Hematopoietic multipotent progenitor cell treated with erythropoietin and hydrocortisone succinate and interleukin-3 and kit ligand, for 6 days (in vitro differentiated cells): ENCODE results near the gene TCP11L1.
"Not testable (repeated sequence)": the region's sequence is repeated elsewhere in the genome, so short reads cannot be mapped to it uniquely, and the experiment has no call there.

Source experiments
- DNase-seq: peaks from one replicate; pipeline ENCODE4 v3.0.0-alpha.2; 2015

Gene TCP11L1

DNA sequence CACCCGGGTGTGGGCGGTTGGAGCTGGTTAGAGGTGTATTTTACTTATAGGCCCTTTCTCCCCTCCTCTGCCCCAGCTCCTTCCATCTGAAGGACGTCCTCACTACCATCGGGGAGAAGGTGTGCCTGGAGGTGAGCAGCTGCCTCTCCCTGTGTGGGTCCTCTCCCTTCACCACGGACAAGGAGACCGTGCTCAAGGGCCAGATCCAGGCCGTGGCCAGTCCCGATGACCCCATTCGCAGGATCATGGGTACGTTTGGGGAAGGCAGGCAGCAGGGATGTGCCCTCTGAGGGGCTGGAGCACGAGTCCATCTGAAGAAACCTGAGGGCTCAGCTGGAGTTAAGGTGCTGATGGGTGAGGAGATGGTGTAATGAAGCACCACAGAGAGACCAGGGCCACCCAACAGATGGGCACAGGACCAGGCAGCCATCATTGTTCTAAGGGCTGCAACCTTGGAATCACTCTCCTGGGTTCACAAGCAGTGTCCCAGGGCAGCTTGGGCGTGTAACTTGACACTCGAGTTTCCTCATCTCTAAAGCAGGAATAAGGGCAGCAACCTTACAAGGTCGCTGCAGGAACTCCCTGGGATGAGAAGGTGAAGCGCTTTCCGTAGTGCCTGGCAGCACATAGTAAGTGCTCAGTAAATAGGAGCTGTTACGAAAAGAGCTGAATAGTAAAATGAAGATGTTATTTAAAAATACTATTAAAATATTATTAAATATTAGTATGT lies 29.4 kb downstream of the TCP11L1 start:
- no peak for DNase-seq

DNA sequence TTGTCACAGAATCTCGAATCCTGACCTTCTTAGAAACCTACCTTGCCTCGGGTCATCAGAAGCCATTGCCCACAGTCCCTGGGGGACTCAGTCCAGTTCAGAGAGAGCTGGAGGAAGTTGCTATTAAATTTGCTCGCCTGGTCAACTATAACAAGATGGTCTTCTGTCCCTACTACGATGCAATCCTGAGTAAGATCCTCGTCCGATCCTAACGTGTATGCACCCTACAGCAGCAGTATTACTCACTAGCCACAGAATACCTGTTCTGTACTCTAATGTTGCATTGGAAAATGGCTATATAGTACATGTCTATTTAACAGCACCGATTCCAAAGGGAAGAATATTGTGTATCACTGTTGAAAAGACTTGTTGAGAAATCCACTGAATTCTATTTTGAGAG lies 33.1 kb downstream of the TCP11L1 start:
- DNase-seq: no peak

DNA sequence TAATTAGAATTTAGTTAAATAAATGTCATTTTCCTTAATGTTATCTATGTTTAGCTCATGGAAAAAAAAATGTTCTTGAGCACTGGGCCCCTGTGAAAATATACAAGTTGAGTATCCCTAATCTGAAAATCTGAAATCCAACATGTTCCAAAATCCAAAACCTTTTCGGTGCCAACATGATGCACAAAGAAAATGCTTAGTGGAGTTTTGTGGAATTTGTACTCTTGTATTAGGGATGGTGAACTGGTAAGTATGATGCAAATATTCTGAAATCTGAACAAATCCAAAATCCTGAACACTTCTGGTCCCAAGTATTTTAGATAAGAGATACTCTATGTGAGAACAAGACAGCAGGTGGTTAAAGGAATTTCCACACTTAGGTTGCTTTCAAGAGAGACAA lies 44.5 kb downstream of the TCP11L1 start:
- no peak for DNase-seq

DNA sequence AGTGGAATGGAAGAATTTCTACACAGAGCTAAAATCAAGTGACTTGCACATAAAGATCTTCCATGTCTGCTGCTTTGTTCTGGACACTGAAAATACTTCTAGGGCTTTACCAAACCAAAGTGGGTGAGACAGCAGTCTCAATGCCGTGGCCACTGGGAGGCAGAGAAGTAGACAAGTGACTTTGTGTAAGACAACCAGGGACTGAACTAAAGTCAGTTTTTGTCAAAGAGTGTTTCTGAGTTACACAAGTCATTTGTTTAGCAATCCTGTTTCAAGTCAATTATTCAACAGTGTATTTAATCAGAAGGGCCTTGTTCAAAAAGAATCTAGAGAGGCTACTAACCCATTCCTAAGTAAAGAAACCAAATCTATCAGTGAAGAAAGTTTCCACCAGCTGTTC lies 46.6 kb downstream of the TCP11L1 start:
- no peak for DNase-seq

DNA sequence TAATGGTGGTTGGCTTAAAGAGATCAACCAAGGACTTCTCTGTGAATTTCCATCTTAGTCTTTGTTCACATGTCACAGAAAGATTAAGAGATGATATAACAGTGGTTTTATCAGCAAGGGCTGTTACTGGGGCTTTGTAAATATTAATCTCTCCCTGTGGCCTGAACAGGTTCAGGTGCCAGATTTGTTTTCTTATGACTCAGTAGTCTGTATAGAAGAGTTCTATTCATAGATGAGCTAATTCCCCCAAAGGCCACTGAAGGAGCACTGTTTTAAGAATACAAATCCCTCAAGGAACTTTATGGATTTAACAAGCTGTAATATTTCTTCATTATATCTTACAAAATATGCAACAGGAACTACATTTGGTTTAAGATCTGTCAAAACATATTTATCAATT lies 50.4 kb downstream of the TCP11L1 start:
- DNase-seq: no peak

DNA sequence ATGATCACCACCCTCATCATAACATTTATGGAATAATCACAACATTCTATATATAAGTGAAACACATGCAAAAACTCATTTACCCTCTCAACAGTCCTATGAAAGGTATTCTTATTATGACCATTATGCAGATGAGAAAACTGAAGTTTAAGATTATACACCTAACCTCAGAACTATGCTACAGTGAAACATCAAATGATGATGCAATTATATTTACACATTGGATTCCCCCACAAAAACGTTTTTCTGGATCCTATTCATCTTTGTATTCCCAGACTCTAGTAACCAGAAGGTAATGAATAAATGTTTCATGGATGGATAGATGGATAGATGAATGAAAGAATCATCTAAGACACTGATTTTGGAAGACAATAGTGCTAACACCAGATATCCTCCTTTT lies 54.8 kb downstream of the TCP11L1 start:
- no peak for DNase-seq

DNA sequence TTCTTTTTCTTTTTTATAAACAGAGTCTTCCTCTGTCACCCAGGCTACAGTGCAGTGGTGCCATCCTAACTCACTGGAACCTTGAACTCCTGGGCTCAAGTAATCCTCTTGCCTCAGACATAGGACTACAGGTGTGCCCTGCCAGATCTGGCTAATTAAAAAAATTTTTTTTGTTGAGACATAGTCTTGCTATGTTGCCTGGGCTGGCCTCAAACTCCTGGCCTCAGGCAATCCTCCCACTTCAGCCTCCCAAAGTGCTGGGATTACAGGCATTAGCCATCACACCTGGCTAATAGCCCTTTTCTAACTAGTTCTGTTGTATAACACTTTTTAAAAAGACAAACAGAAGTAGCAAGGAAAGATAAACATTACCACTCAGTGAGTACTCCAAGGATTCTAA lies 64.5 kb downstream of the TCP11L1 start:
- no peak for DNase-seq

DNA sequence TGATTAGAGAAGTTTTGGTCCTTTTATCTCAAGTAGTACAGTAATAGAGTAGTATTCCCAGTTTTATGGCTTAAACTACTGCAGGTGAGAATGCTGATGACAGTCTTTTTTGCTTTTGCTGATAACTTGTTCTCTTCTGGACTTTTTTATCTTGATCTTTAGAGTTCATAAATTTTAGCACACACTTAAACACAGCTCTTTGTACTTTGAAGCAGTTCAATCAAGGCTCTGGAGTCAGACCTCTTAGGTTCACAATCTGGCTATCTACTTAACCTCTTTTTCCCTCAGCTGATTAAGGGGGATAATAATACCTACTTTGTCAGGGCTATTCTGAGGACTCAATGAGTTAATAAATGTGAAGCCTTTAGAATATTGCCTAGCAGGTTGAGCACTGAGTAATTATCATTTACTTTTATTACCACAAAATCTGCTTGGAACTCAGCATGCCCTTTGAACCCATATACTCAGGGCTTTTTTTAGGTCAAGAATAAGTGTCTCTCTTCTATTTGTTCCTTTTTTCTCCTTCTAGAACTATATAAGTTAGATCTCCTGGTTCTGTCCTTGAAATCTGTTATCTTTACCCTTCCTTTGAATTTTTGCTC lies 70.0 kb downstream of the TCP11L1 start:
- DNase-seq: no peak

DNA sequence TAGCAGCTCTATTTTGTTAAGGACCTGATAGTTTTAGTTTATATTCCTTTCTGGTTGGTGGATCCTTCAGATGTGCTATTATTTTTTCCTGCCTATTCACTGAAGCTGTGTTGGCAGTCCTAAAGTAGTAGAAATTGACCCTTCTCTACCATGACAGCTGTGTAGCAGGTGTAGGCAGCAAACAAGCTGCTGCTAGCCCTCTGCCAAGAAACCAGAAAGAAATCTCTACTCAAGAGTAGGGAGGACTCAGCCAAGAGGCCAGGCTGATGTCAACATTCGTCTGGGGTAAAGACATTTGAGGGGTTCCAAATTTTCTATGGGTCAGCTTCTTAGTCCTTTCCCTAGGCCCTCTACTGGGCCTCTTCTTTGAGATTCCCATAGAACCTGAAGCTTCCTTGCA lies 70.7 kb downstream of the TCP11L1 start:
- no peak for DNase-seq

DNA sequence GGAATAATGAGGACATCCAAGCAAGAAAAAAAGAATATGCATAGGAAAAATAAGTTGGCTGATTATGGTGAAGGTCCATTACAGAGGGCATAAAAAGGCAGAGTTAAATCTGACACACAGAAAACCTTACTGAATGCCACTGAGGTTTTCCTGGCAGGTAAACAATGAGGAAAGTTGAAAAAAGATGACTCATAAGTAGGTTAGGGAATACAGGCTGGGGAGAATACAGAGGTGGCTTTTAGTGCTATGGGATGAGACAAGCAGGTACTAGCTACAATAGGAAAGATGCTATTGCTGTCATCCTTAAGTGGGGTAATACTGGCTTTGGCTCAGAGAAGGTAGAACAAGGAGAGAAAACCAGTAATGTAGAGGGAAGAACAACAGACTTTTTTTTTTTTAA lies 77.2 kb downstream of the TCP11L1 start:
- DNase-seq: no peak

DNA sequence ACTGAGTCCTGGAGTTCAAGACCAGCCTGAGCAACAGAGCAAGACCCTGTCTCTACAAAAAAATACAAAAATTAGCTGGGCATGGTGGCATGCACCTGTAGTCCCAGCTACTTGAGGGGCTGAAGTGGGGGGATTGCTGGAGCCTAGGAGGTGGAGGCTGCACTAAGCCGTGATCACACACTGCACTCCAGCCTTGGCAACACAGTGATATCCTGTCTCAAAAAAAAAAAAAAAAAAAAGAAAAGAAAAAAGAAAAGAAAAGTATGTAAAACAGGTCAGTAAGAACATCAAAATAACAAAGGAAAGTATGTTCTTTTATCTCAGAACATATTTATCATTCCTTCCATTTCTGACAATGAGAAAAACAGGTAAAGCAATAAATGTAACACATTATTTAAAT lies 83.3 kb downstream of the TCP11L1 start:
- not testable (repeated sequence) for DNase-seq
